ENCODE results near the gene ARAP2. TPM values are rescaled to one million over a fixed set of nuclear protein-coding genes. Genes with fewer than 3 reads are reported as not detected.

Gene ARAP2
- total and polyA plus RNA-seq, 7 donors = 3.6 to 22.9 (median 16.9) TPM

DNA sequence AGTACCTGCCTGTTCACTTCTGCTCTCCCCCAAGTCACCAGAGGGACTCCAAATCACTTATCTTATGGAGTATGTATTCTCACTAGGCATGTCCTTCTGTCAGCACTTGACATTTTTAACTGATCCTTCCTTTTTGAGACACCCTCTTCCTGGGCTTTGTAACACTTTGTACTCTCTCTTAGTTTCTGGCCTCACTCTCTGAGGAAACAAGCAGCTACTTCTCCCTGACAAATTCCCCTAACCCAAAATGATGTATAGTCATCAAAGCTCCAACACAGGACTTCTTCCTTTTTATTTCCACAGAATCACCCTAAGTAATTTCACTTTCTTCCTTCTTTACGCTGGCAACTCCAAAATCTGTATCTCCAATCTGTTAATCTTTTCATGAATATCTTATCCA is 101.8 kb downstream of the ARAP2 start:
- no peaks in the 10 kb centered on the region for H3K36me3 ChIP-seq
- no peaks in the 10 kb centered on the region for H3K4me1 ChIP-seq
- TF ChIP-seq POLR2A (IDR thresholded peaks at IDR 0.05) (no peak), EP300 (IDR thresholded peaks at IDR 0.05) (no peak)
- TF ChIP-seq, protein P1, sequence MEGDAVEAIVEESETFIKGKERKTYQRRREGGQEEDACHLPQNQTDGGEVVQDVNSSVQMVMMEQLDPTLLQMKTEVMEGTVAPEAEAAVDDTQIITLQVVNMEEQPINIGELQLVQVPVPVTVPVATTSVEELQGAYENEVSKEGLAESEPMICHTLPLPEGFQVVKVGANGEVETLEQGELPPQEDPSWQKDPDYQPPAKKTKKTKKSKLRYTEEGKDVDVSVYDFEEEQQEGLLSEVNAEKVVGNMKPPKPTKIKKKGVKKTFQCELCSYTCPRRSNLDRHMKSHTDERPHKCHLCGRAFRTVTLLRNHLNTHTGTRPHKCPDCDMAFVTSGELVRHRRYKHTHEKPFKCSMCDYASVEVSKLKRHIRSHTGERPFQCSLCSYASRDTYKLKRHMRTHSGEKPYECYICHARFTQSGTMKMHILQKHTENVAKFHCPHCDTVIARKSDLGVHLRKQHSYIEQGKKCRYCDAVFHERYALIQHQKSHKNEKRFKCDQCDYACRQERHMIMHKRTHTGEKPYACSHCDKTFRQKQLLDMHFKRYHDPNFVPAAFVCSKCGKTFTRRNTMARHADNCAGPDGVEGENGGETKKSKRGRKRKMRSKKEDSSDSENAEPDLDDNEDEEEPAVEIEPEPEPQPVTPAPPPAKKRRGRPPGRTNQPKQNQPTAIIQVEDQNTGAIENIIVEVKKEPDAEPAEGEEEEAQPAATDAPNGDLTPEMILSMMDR (IDR thresholded peaks at IDR 0.05) = no peak
- no peaks in the 10 kb centered on the region for H3K27me3 ChIP-seq
- no peak overlapping the region for H3K27ac ChIP-seq
- intact Hi-C loops (cut with DNase I) = no loop called here
- H3K9me3 ChIP-seq = no peaks in the 10 kb centered on the region
- no peak for DNase-seq
- 94 to 96% methylated on average over 1 of the region's 1 CpG for WGBS, 2 donors
- H3K4me3 ChIP-seq = no peak overlapping the region

DNA sequence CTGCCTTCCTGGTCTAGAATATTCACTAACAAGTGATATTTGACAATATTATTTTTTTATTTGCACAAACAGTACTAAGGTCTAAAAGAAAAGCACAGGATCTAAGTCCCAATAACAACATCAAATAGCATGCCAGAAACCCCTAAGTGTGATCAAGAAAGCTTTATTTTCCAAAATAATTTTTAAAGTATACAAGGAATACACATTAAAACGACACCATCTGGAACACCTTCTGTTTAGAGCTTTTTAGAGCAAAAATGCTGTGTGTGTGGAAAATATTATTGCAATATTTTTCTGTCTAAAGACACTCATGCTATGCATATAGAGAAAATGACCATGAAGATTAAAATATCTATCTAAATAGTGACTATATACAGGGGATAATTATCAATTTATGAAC is 103.1 kb downstream of the ARAP2 start:
- no peak for DNase-seq
- H3K4me1 ChIP-seq = no peaks in the 10 kb centered on the region
- intact Hi-C loops (cut with DNase I) = no loop called here
- WGBS, 2 donors = 89 to 91% methylated on average over 1 of the region's 1 CpG
- H3K27me3 ChIP-seq = no peaks in the 10 kb centered on the region
- H3K27ac ChIP-seq = no peak overlapping the region
- TF ChIP-seq, protein P1 (IDR thresholded peaks at IDR 0.05) = no peak
- TF ChIP-seq EP300 (IDR thresholded peaks at IDR 0.05) (no peak), POLR2A (IDR thresholded peaks at IDR 0.05) (no peak), POLR2AphosphoS5 (IDR thresholded peaks at IDR 0.05) (no peak)
- no peaks in the 10 kb centered on the region for H3K36me3 ChIP-seq
- H3K9me3 ChIP-seq = no peaks in the 10 kb centered on the region
- no peak overlapping the region for H3K4me3 ChIP-seq

DNA sequence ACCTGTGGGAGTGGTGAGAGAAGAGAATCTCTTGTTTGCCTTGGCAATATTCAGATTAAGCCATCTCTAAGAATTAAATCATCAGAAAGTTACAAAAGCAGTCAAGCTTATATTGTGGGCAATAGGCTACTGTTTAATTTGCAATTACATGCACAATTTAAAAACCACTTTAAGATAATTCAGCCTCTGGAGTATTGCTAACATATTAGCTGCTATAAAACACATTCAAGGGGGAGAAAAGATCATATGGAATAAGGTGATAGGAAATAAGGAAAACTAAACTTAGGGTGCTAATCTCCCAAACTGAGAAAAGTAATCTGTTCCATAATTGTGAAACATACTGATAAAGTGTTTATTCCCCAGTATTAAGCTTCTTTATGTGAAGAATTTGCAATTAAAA is 103.9 kb downstream of the ARAP2 start:
- TF ChIP-seq EP300 (IDR thresholded peaks at IDR 0.05) = no peak
- TF ChIP-seq, protein P1 (IDR thresholded peaks at IDR 0.05) = no peak
- no peak for TF ChIP-seq POLR2AphosphoS5 (IDR thresholded peaks at IDR 0.05)
- intact Hi-C loops (cut with DNase I) = no loop called here
- no peaks in the 10 kb centered on the region for H3K4me1 ChIP-seq

GRCh38 chr4:36138220-36138619 is 106.1 kb downstream of the ARAP2 start:
- Histone ChIP-seq H3K27me3 (no peaks in the 10 kb centered on the region), H3K27ac (no peak overlapping the region), H3K36me3 (no peaks in the 10 kb centered on the region), H3K9me3 (no peaks in the 10 kb centered on the region), H3K4me1 (no peaks in the 10 kb centered on the region), H3K4me3 (no peak overlapping the region)
- no peak for DNase-seq
- TF ChIP-seq POLR2A (IDR thresholded peaks at IDR 0.05) (no peak), POLR2AphosphoS5 (IDR thresholded peaks at IDR 0.05) (no peak), EP300 (IDR thresholded peaks at IDR 0.05) (no peak)
- TF ChIP-seq, protein P1 (IDR thresholded peaks at IDR 0.05) = no peak
- intact Hi-C loops (cut with DNase I) = no loop called here

More for the DNA sequence above, 103.9 kb downstream of the ARAP2 start:
- no peaks in the 10 kb centered on the region for H3K36me3 ChIP-seq
- DNase-seq = no peak
- no peaks in the 10 kb centered on the region for H3K27me3 ChIP-seq
- no peaks in the 10 kb centered on the region for H3K9me3 ChIP-seq
- no peak overlapping the region for H3K27ac ChIP-seq
- no peak overlapping the region for H3K4me3 ChIP-seq

GRCh38 chr4:36137336-36137735 is 107.0 kb downstream of the ARAP2 start:
- no peak overlapping the region for H3K27ac ChIP-seq
- H3K36me3 ChIP-seq = no peaks in the 10 kb centered on the region
- H3K9me3 ChIP-seq = no peaks in the 10 kb centered on the region
- H3K27me3 ChIP-seq = no peaks in the 10 kb centered on the region
- intact Hi-C loops (cut with DNase I) = no loop called here
- DNase-seq = no peak
- 86 to 89% methylated on average over 4 of the region's 4 CpGs for WGBS, 2 donors
- no peak overlapping the region for H3K4me3 ChIP-seq
- TF ChIP-seq, protein P1 (IDR thresholded peaks at IDR 0.05) = no peak
- no peak for TF ChIP-seq POLR2A (IDR thresholded peaks at IDR 0.05)
- TF ChIP-seq EP300 (IDR thresholded peaks at IDR 0.05) = no peak
- no peak for TF ChIP-seq POLR2AphosphoS5 (IDR thresholded peaks at IDR 0.05)
- no peaks in the 10 kb centered on the region for H3K4me1 ChIP-seq
